GM20000 (cell line): ENCODE data around the gene GSTP1.

ENCODE experiments used
- DNase-seq: peaks from one replicate; pipeline ENCODE4 v3.0.0; 2012; ENCODE audit warnings: low spot score
- CTCF ChIP-seq: IDR thresholded peaks from 2 replicates; pipeline ENCODE4 v1.5.1; 2012; ENCODE audit warnings: mild to moderate bottlenecking, control low read depth; ENCODE audit errors: extremely low read depth, missing control alignments

The GSTP1 gene

GRCh38 chr11:67630943-67631331 is 47.3 kb downstream of the GSTP1 start:
- DNase-seq = no peak
- TF ChIP-seq CTCF = no peak

- TF ChIP-seq CTCF = no peak
These were observed 47.8 kb downstream of the GSTP1 start for GRCh38 chr11:67631411-67631810.

GRCh38 chr11:67631853-67632174 is 48.2 kb downstream of the GSTP1 start:
- no peak for TF ChIP-seq CTCF
- no peak for DNase-seq

More at GRCh38 chr11:67631411-67631810, 47.8 kb downstream of the GSTP1 start:
- DNase-seq = no peak

GRCh38 chr11:67632175-67632981 is 48.8 kb downstream of the GSTP1 start:
- TF ChIP-seq CTCF = no peak
- DNase-seq = no peak

GRCh38 chr11:67632982-67633755 is 49.6 kb downstream of the GSTP1 start:
- no peak for TF ChIP-seq CTCF

GRCh38 chr11:67633758-67634365 is 50.2 kb downstream of the GSTP1 start:
- no peak for TF ChIP-seq CTCF
- DNase-seq = no peak

More at GRCh38 chr11:67632982-67633755, 49.6 kb downstream of the GSTP1 start:
- no peak for DNase-seq
